ENCODE measurements around the gene CARTPT.

Gene CARTPT

GRCh38 chr5:71699233-71699632, 19.8 kb upstream of the CARTPT start:
- H3K4me2 ChIP-seq (ENCODE audit: low read depth, low read length, poor library complexity, severe bottlenecking) = no peak overlapping the region

GRCh38 chr5:71699751-71700150, 19.3 kb upstream of the CARTPT start:
- H3K79me2 ChIP-seq (ENCODE audit: insufficient read depth, low read length) = no peaks in the 10 kb centered on the region
- no peaks in the 10 kb centered on the region for H3K9me3 ChIP-seq (ENCODE audit: insufficient read depth, low read length)
- no peak overlapping the region for H3K4me2 ChIP-seq (ENCODE audit: low read depth, low read length, poor library complexity, severe bottlenecking)
- H4K20me1 ChIP-seq (ENCODE audit: low read depth, low read length) = no peaks in the 10 kb centered on the region
- H3K27me3 ChIP-seq (ENCODE audit: low read length) = no peaks in the 10 kb centered on the region
- no peaks in the 10 kb centered on the region for H3F3A ChIP-seq (ENCODE audit: insufficient read depth)
- H3K9me2 ChIP-seq (replicated peaks; ENCODE audit: insufficient read depth, low read length) = no peaks in the 10 kb centered on the region
- H3K9ac ChIP-seq (ENCODE audit: low read length) = no peak overlapping the region
- H2AFZ ChIP-seq (ENCODE audit: low read depth, low read length, severe bottlenecking) = no peak overlapping the region
- no peak overlapping the region for H3K27ac ChIP-seq (ENCODE audit: low read depth, low read length)
- no peaks in the 10 kb centered on the region for H3K36me3 ChIP-seq (ENCODE audit: low read length)
- TF ChIP-seq EZH2phosphoT487 (conservative IDR thresholded peaks at IDR 0.05; ENCODE audit: low read length) (no peak), CTCF (IDR thresholded peaks at IDR 0.05; ENCODE audit: insufficient read depth, low read length, poor library complexity, severe bottlenecking) (no peak)
- no peak overlapping the region for H3K4me3 ChIP-seq (ENCODE audit: insufficient read depth, low read length, poor library complexity, severe bottlenecking)

More at GRCh38 chr5:71699233-71699632, 19.8 kb upstream of the CARTPT start:
- no peaks in the 10 kb centered on the region for H3F3A ChIP-seq (ENCODE audit: insufficient read depth)
- no peak for TF ChIP-seq CTCF (IDR thresholded peaks at IDR 0.05; ENCODE audit: insufficient read depth, low read length, poor library complexity, severe bottlenecking)
- no peaks in the 10 kb centered on the region for H3K79me2 ChIP-seq (ENCODE audit: insufficient read depth, low read length)
- H3K4me3 ChIP-seq (ENCODE audit: insufficient read depth, low read length, poor library complexity, severe bottlenecking) = no peak overlapping the region
- H4K20me1 ChIP-seq (ENCODE audit: low read depth, low read length) = no peaks in the 10 kb centered on the region
- H3K9me3 ChIP-seq (ENCODE audit: insufficient read depth, low read length) = no peaks in the 10 kb centered on the region
- no peak overlapping the region for H2AFZ ChIP-seq (ENCODE audit: low read depth, low read length, severe bottlenecking)
- no peaks in the 10 kb centered on the region for H3K9me2 ChIP-seq (replicated peaks; ENCODE audit: insufficient read depth, low read length)
- no peaks in the 10 kb centered on the region for H3K27me3 ChIP-seq (ENCODE audit: low read length)
- no peak overlapping the region for H3K9ac ChIP-seq (ENCODE audit: low read length)
- H3K27ac ChIP-seq (ENCODE audit: low read depth, low read length) = no peak overlapping the region
- no peaks in the 10 kb centered on the region for H3K36me3 ChIP-seq (ENCODE audit: low read length)

- H3K4me2 ChIP-seq (ENCODE audit: low read depth, low read length, poor library complexity, severe bottlenecking) = no peak overlapping the region
- H3K27me3 ChIP-seq (ENCODE audit: low read length) = no peaks in the 10 kb centered on the region
- H3K79me2 ChIP-seq (ENCODE audit: insufficient read depth, low read length) = no peaks in the 10 kb centered on the region
- H3F3A ChIP-seq (ENCODE audit: insufficient read depth) = no peaks in the 10 kb centered on the region
- no peak overlapping the region for H3K9ac ChIP-seq (ENCODE audit: low read length)
- no peak overlapping the region for H2AFZ ChIP-seq (ENCODE audit: low read depth, low read length, severe bottlenecking)
- no peak overlapping the region for H3K27ac ChIP-seq (ENCODE audit: low read depth, low read length)
- no peaks in the 10 kb centered on the region for H3K9me3 ChIP-seq (ENCODE audit: insufficient read depth, low read length)
- TF ChIP-seq CTCF (IDR thresholded peaks at IDR 0.05; ENCODE audit: insufficient read depth, low read length, poor library complexity, severe bottlenecking) (no peak), EZH2phosphoT487 (conservative IDR thresholded peaks at IDR 0.05; ENCODE audit: low read length) (no peak)
- no peaks in the 10 kb centered on the region for H3K9me2 ChIP-seq (replicated peaks; ENCODE audit: insufficient read depth, low read length)
- no peak overlapping the region for H3K4me3 ChIP-seq (ENCODE audit: insufficient read depth, low read length, poor library complexity, severe bottlenecking)
- H4K20me1 ChIP-seq (ENCODE audit: low read depth, low read length) = no peaks in the 10 kb centered on the region
- no peaks in the 10 kb centered on the region for H3K36me3 ChIP-seq (ENCODE audit: low read length)
These were observed 18.3 kb upstream of the CARTPT start for GRCh38 chr5:71700803-71701202.

- TF ChIP-seq EZH2phosphoT487 (conservative IDR thresholded peaks at IDR 0.05; ENCODE audit: low read length) = no peak
- no peak for TF ChIP-seq CTCF (IDR thresholded peaks at IDR 0.05; ENCODE audit: insufficient read depth, low read length, poor library complexity, severe bottlenecking)
These were observed 17.7 kb upstream of the CARTPT start for GRCh38 chr5:71701407-71701806.

More at GRCh38 chr5:71701407-71701806, 17.7 kb upstream of the CARTPT start:
- Histone ChIP-seq H3K27ac (ENCODE audit: low read depth, low read length) (no peak overlapping the region), H3K36me3 (ENCODE audit: low read length) (no peaks in the 10 kb centered on the region), H2AFZ (ENCODE audit: low read depth, low read length, severe bottlenecking) (no peak overlapping the region), H3K4me2 (ENCODE audit: low read depth, low read length, poor library complexity, severe bottlenecking) (no peak overlapping the region), H3F3A (ENCODE audit: insufficient read depth) (no peaks in the 10 kb centered on the region), H3K9ac (ENCODE audit: low read length) (no peak overlapping the region), H3K27me3 (ENCODE audit: low read length) (no peaks in the 10 kb centered on the region), H3K9me2 (replicated peaks; ENCODE audit: insufficient read depth, low read length) (no peaks in the 10 kb centered on the region), H3K4me3 (ENCODE audit: insufficient read depth, low read length, poor library complexity, severe bottlenecking) (no peak overlapping the region), H3K9me3 (ENCODE audit: insufficient read depth, low read length) (no peaks in the 10 kb centered on the region), H3K79me2 (ENCODE audit: insufficient read depth, low read length) (no peaks in the 10 kb centered on the region), H4K20me1 (ENCODE audit: low read depth, low read length) (no peaks in the 10 kb centered on the region)

Data from SU-DHL-6 (cell line).